ENCODE measurements around the gene CNN2.

DNA sequence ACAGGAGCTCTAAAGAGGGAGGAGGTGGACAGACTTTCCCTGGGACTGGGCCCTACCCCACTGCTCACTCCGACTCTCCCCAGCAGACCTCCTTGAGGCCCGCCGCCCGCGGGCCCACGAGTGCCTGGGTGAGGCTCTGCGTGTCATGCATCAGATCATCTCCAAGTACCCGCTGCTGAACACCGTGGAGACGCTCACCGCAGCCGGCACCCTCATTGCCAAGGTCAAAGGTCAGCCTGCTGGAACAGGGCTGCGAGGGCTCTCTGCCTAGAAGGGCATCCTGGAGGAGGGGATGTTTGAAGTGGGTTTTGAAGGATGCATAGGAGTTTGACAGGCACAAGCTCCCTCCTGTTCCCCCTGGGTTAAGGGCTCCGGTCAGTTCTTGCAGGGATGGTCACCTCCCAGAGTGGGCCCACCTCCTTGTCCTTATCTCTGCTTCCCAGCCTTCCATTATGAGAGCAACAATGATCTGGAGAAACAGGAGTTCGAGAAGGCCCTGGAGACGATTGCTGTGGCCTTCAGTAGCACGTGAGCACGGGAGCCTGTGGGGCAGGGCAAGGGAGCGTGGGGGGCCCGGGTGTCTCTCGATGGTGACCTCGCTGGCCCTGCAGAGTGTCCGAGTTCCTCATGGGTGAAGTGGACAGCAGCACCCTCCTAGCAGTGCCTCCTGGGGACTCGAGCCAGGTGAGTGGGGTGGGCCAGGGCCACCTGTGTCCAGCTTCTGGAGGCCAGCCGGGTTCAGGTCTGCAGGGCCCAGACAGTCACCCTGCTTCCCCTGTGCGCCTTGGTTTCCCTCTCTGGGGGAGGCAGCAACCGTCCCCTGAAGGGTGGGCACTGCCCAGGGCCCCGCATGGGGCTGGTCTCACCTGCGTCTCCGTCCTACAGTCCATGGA is 46.9 kb downstream of the CNN2 start:
- no peak for TF ChIP-seq POLR2A (IDR thresholded peaks at IDR 0.05)
- TF ChIP-seq, protein P1, sequence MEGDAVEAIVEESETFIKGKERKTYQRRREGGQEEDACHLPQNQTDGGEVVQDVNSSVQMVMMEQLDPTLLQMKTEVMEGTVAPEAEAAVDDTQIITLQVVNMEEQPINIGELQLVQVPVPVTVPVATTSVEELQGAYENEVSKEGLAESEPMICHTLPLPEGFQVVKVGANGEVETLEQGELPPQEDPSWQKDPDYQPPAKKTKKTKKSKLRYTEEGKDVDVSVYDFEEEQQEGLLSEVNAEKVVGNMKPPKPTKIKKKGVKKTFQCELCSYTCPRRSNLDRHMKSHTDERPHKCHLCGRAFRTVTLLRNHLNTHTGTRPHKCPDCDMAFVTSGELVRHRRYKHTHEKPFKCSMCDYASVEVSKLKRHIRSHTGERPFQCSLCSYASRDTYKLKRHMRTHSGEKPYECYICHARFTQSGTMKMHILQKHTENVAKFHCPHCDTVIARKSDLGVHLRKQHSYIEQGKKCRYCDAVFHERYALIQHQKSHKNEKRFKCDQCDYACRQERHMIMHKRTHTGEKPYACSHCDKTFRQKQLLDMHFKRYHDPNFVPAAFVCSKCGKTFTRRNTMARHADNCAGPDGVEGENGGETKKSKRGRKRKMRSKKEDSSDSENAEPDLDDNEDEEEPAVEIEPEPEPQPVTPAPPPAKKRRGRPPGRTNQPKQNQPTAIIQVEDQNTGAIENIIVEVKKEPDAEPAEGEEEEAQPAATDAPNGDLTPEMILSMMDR (IDR thresholded peaks at IDR 0.05), result no peak
